Stimulated activated CD4-positive, alpha-beta T cell treated with anti-CD3 and anti-CD28 coated beads, Interleukin-12 subunit alpha, Interleukin-12 subunit beta, amount 100 ng/mL, for 48 hours (primary cell): ENCODE measurements around the gene PLD1.
"Not testable (repeated sequence)": the region's sequence is repeated elsewhere in the genome, so short reads cannot be mapped to it uniquely, and the experiment has no call there.

ENCODE experiments used
- DNase-seq, 3 donors: peaks; one replicate each; pipeline ENCODE4 v3.0.0-alpha.2; 2020; ENCODE audit warnings: low read depth in 2 of 3, low spot score in 1 of 3

The PLD1 gene

GRCh38 chr3:171704814-171705213 is 105.5 kb downstream of the PLD1 start:
- no peak for DNase-seq

GRCh38 chr3:171704002-171704401 is 106.3 kb downstream of the PLD1 start:
- no peak for DNase-seq

GRCh38 chr3:171703144-171703543 is 107.1 kb downstream of the PLD1 start:
- DNase-seq: no peak

- no peak for DNase-seq
Measured at GRCh38 chr3:171700653-171701052, 109.6 kb downstream of the PLD1 start.

GRCh38 chr3:171700157-171700556 is 110.1 kb downstream of the PLD1 start:
- DNase-seq: no peak

GRCh38 chr3:171699601-171700000 is 110.7 kb downstream of the PLD1 start:
- no peak for DNase-seq

GRCh38 chr3:171696805-171697204 is 113.5 kb downstream of the PLD1 start:
- DNase-seq: no peak

- DNase-seq: no peak
Measured at GRCh38 chr3:171695426-171695825, 114.9 kb downstream of the PLD1 start.

GRCh38 chr3:171694888-171695287 is 115.4 kb downstream of the PLD1 start:
- no peak for DNase-seq

- not testable (repeated sequence) for DNase-seq
Measured at GRCh38 chr3:171692551-171692950, 117.7 kb downstream of the PLD1 start.

- DNase-seq: no peak
Measured at GRCh38 chr3:171691485-171691884, 118.8 kb downstream of the PLD1 start.

GRCh38 chr3:171690281-171690680 is 120.0 kb downstream of the PLD1 start:
- no peak for DNase-seq

- DNase-seq: no peak
Measured at GRCh38 chr3:171688593-171688992, 121.7 kb downstream of the PLD1 start.

GRCh38 chr3:171688002-171688401 is 122.3 kb downstream of the PLD1 start:
- no peak for DNase-seq

GRCh38 chr3:171687581-171687980 is 122.7 kb downstream of the PLD1 start:
- no peak for DNase-seq

- no peak for DNase-seq
Measured at GRCh38 chr3:171687064-171687463, 123.2 kb downstream of the PLD1 start.

- no peak for DNase-seq
Measured at GRCh38 chr3:171685116-171685895, 125.0 kb downstream of the PLD1 start.

- DNase-seq: no peak
Measured at GRCh38 chr3:171684221-171684620, 126.1 kb downstream of the PLD1 start.

GRCh38 chr3:171682743-171683142 is 127.5 kb downstream of the PLD1 start:
- DNase-seq: no peak

- DNase-seq: no peak
Measured at GRCh38 chr3:171680726-171681411, 129.4 kb downstream of the PLD1 start.

- no peak for DNase-seq
Measured at GRCh38 chr3:171678971-171679492, 131.3 kb downstream of the PLD1 start.

- DNase-seq: no peak
Measured at GRCh38 chr3:171677706-171678105, 132.6 kb downstream of the PLD1 start.
